Sigmoid colon (tissue), 4 donors: ENCODE results near the gene FBXW11.

Experiments
- EP300 ChIP-seq, 4 donors: sonication (generic); formaldehyde crosslinking; IDR thresholded peaks; one replicate each; pipeline ENCODE4 v1.6.1; 2017; ENCODE audit warnings: antibody characterized with exemption in 4 of 4
- POLR2A ChIP-seq, 2 donors: fragments of 450-650 bp; IDR thresholded peaks; one replicate each; pipeline ENCODE4 v1.6.1; 2016; ENCODE audit warnings: antibody characterized with exemption in 2 of 2, mild to moderate bottlenecking in 2 of 2, moderate library complexity in 2 of 2
- POLR2AphosphoS5 ChIP-seq, 4 donors: sonication (generic); formaldehyde crosslinking; IDR thresholded peaks; one replicate each; pipeline ENCODE4 v1.6.1; 2017; ENCODE audit warnings: antibody characterized with exemption in 4 of 4
- TF ChIP-seq, protein P1 (sequence below), 4 experiments: fragments of 450-650 bp in 3 of 4; fragments of 200-600 bp in 1 of 4; IDR thresholded peaks; one replicate each; pipeline ENCODE4 v1.5.1; 2016 to 2019; ENCODE audit warnings: antibody characterized with exemption in 4 of 4, mild to moderate bottlenecking in 3 of 4, moderate library complexity in 2 of 4

- TF ChIP-seq, protein P1, sequence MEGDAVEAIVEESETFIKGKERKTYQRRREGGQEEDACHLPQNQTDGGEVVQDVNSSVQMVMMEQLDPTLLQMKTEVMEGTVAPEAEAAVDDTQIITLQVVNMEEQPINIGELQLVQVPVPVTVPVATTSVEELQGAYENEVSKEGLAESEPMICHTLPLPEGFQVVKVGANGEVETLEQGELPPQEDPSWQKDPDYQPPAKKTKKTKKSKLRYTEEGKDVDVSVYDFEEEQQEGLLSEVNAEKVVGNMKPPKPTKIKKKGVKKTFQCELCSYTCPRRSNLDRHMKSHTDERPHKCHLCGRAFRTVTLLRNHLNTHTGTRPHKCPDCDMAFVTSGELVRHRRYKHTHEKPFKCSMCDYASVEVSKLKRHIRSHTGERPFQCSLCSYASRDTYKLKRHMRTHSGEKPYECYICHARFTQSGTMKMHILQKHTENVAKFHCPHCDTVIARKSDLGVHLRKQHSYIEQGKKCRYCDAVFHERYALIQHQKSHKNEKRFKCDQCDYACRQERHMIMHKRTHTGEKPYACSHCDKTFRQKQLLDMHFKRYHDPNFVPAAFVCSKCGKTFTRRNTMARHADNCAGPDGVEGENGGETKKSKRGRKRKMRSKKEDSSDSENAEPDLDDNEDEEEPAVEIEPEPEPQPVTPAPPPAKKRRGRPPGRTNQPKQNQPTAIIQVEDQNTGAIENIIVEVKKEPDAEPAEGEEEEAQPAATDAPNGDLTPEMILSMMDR (IDR thresholded peaks at IDR 0.05), result no peak
- TF ChIP-seq EP300 (IDR thresholded peaks at IDR 0.05), result no peak
- no peak for TF ChIP-seq POLR2A (IDR thresholded peaks at IDR 0.05)
- no peak for TF ChIP-seq POLR2AphosphoS5 (IDR thresholded peaks at IDR 0.05)
Observed at GRCh38 chr5:171914726-171915338, 91.6 kb downstream of the FBXW11 start.
